Hindlimb muscle (tissue), 1 donor: ENCODE data around the gene FRK. TPM values are rescaled to one million over a fixed set of nuclear protein-coding genes. Genes with fewer than 3 reads are reported as not detected.
"Not testable (repeated sequence)": the region's sequence is repeated elsewhere in the genome, so short reads cannot be mapped to it uniquely, and the experiment has no call there.

ENCODE experiments used
- DNase-seq: peaks from one replicate; pipeline ENCODE4 v3.0.0-alpha.2; 2013
- polyA plus RNA-seq: library from polyadenylated mRNA; unstranded; fragments of 120-200 nt; gene quantifications from one replicate; pipeline ENCODE4 v1.2.1, GENCODE V29; 2013; ENCODE audit not compliant: insufficient read length

The FRK gene
- polyA plus RNA-seq, 1 donor: 0.32 TPM

- DNase-seq: no peak
These were observed 125.9 kb downstream of the FRK start for GRCh38 chr6:115934829-115935228.

- DNase-seq: no peak
These were observed 126.5 kb downstream of the FRK start for GRCh38 chr6:115934145-115934544.

- no peak for DNase-seq
These were observed 128.2 kb downstream of the FRK start for GRCh38 chr6:115932481-115932880.

- DNase-seq: not testable (repeated sequence)
These were observed 132.7 kb downstream of the FRK start for GRCh38 chr6:115928000-115928399.

- no peak for DNase-seq
These were observed 137.7 kb downstream of the FRK start for GRCh38 chr6:115922971-115923370.

GRCh38 chr6:115914098-115914497, 146.6 kb downstream of the FRK start:
- DNase-seq: no peak

GRCh38 chr6:115909923-115910546, 150.7 kb downstream of the FRK start:
- DNase-seq: no peak

GRCh38 chr6:115908906-115909559, 151.7 kb downstream of the FRK start:
- DNase-seq: no peak

GRCh38 chr6:115905471-115905870, 155.2 kb downstream of the FRK start:
- no peak for DNase-seq

- no peak for DNase-seq
These were observed 158.3 kb downstream of the FRK start for GRCh38 chr6:115902436-115902835.

- no peak for DNase-seq
These were observed 158.8 kb downstream of the FRK start for GRCh38 chr6:115901896-115902295.

GRCh38 chr6:115899730-115900282, 160.9 kb downstream of the FRK start:
- DNase-seq: no peak

- DNase-seq: no peak
These were observed 162.4 kb downstream of the FRK start for GRCh38 chr6:115898246-115898645.

GRCh38 chr6:115896538-115897129, 164.1 kb downstream of the FRK start:
- peak; percentile 33 for DNase-seq

- no peak for DNase-seq
These were observed 166.2 kb downstream of the FRK start for GRCh38 chr6:115894426-115894992.

- no peak for DNase-seq
These were observed 168.9 kb downstream of the FRK start for GRCh38 chr6:115891750-115892149.

- no peak for DNase-seq
These were observed 169.5 kb downstream of the FRK start for GRCh38 chr6:115891111-115891669.

- no peak for DNase-seq
These were observed 170.5 kb downstream of the FRK start for GRCh38 chr6:115890238-115890637.

GRCh38 chr6:115888687-115889470, 171.8 kb downstream of the FRK start:
- not testable (repeated sequence) for DNase-seq

- no peak for DNase-seq
These were observed 172.8 kb downstream of the FRK start for GRCh38 chr6:115887891-115888290.

GRCh38 chr6:115885636-115886366, 174.9 kb downstream of the FRK start:
- no peak for DNase-seq

- no peak for DNase-seq
These were observed 177.9 kb downstream of the FRK start for GRCh38 chr6:115882771-115883170.
